Right renal pelvis (tissue), 4 donors: ENCODE measurements around the gene SBF1. TPM values are rescaled to one million over a fixed set of nuclear protein-coding genes. Genes with fewer than 3 reads are reported as not detected.

Source experiments
- DNase-seq, 4 donors: peaks; one replicate each; pipeline ENCODE4 v3.0.0-alpha.2; 2013; ENCODE audit warnings: low read depth in 4 of 4, low spot score in 3 of 4, missing footprints in 1 of 4
- polyA plus RNA-seq, 4 donors: library from polyadenylated mRNA; unstranded; fragments of 120-200 nt; gene quantifications; one replicate each; pipeline ENCODE4 v1.2.1, GENCODE V29; 2013; ENCODE audit not compliant: insufficient read length in 4 of 4

The SBF1 gene
- polyA plus RNA-seq, 4 donors = 30.7 to 46.5 (median 32.7) TPM

- no peak for DNase-seq
Observed at GRCh38 chr22:50487290-50488005, 12.6 kb upstream of the SBF1 start.

GRCh38 chr22:50486561-50487289 lies 11.9 kb upstream of the SBF1 start, which contains the start of gene MIOX:
Gene MIOX, plus strand, starts transcription at chr22:50486859. Its CDS starts 39 bp downstream, at chr22:50486898.
- no peak for DNase-seq

GRCh38 chr22:50485221-50486131 lies 10.6 kb upstream of the SBF1 start:
- DNase-seq = no peak

- DNase-seq = no peak
Observed at GRCh38 chr22:50483977-50484853, 9.4 kb upstream of the SBF1 start.

- no peak for DNase-seq
Observed at GRCh38 chr22:50483556-50483955, 8.7 kb upstream of the SBF1 start.

GRCh38 chr22:50483106-50483505 lies 8.3 kb upstream of the SBF1 start:
- no peak for DNase-seq

- DNase-seq = no peak
Observed at GRCh38 chr22:50482107-50483074, 7.6 kb upstream of the SBF1 start.

- no peak for DNase-seq
Observed at GRCh38 chr22:50481440-50482106, 6.7 kb upstream of the SBF1 start, which contains the start of gene ADM2. Gene ADM2, plus strand, starts transcription at chr22:50481543. Its CDS starts 305 bp downstream, at chr22:50481848.

- DNase-seq = no peak
Observed at GRCh38 chr22:50481045-50481439, 6.2 kb upstream of the SBF1 start.

- no peak for DNase-seq
Observed at GRCh38 chr22:50479721-50480120, 4.9 kb upstream of the SBF1 start.

- no peak for DNase-seq
Observed at GRCh38 chr22:50477923-50478322, 3.1 kb upstream of the SBF1 start.

- DNase-seq = no peak
Observed at GRCh38 chr22:50476868-50477267, 2.0 kb upstream of the SBF1 start.

GRCh38 chr22:50475652-50476002 lies 792 bp upstream of the SBF1 start:
- no peak for DNase-seq

- DNase-seq = no peak
Observed at GRCh38 chr22:50473855-50474671, 772 bp downstream of the SBF1 start.

GRCh38 chr22:50473088-50473487 lies 1.7 kb downstream of the SBF1 start:
- no peak for DNase-seq

- DNase-seq = no peak
Observed at GRCh38 chr22:50471962-50472361, 2.9 kb downstream of the SBF1 start.

GRCh38 chr22:50471197-50471847 lies 3.5 kb downstream of the SBF1 start:
- DNase-seq = no peak
